ENCODE measurements around the gene CAPN11. TPM values are rescaled to one million over a fixed set of nuclear protein-coding genes. Genes with fewer than 3 reads are reported as not detected.
A peak's percentile ranks its signal among the peaks of the same experiment; 100 is the strongest.

Gene CAPN11
- total RNA-seq, result 0.27 TPM
- long read RNA-seq, result 0 reads

- no peak within 1 kb of the TSS for H3K27ac ChIP-seq
- H3K4me3 ChIP-seq, result no peak within 1 kb of the TSS
- peaks cover 8% of the 10 kb centered on the region for H3K36me3 ChIP-seq
- intact Hi-C loops (cut with DNase I), result no loop called here
- ATAC-seq (no peak), DNase-seq (no peak)
- H3K9me3 ChIP-seq, result no peaks in the 10 kb centered on the region
- H3K27me3 ChIP-seq (ENCODE audit: low read depth), result no peaks in the 10 kb centered on the region
- no peak for TF ChIP-seq CTCF (IDR thresholded peaks at IDR 0.05)
- no peaks in the 10 kb centered on the region for H3K4me1 ChIP-seq
These were observed at the start of gene CAPN11 for GRCh38 chr6:44158770-44159228. Gene CAPN11 (plus strand): TSS chr6:44158820. CDS start chr6:44158849, 29 bp downstream.

- DNase-seq, result no peak
- Histone ChIP-seq H3K9me3 (no peaks in the 10 kb centered on the region), H3K27ac (no peak overlapping the region), H3K36me3 (peaks cover 72% of the 10 kb centered on the region), H3K4me1 (peaks cover 48% of the 10 kb centered on the region), H3K27me3 (ENCODE audit: low read depth) (no peaks in the 10 kb centered on the region), H3K4me3 (no peak overlapping the region)
- ATAC-seq, result no peak
- intact Hi-C loops (cut with DNase I), result no loop called here
- TF ChIP-seq CTCF (IDR thresholded peaks at IDR 0.05), result no peak
These were observed 49.4 kb upstream of the CAPN11 start for GRCh38 chr6:44109212-44109611.

GRCh38 chr6:44110005-44110676 is 48.5 kb upstream of the CAPN11 start:
- Histone ChIP-seq H3K4me3 (no peak overlapping the region), H3K9me3 (no peaks in the 10 kb centered on the region), H3K36me3 (peaks cover 74% of the 10 kb centered on the region), H3K4me1 (peaks cover 44% of the 10 kb centered on the region), H3K27ac (no peak overlapping the region), H3K27me3 (ENCODE audit: low read depth) (no peaks in the 10 kb centered on the region)
- TF ChIP-seq CTCF (IDR thresholded peaks at IDR 0.05), result no peak
- DNase-seq (no peak), ATAC-seq (no peak)
- intact Hi-C loops (cut with DNase I), result no loop called here

- no peak for TF ChIP-seq CTCF (IDR thresholded peaks at IDR 0.05)
- intact Hi-C loops (cut with DNase I), result no loop called here
- ATAC-seq (no peak), DNase-seq (no peak)
- no peak overlapping the region for H3K4me3 ChIP-seq
- peaks cover 82% of the 10 kb centered on the region for H3K36me3 ChIP-seq
- H3K27me3 ChIP-seq (ENCODE audit: low read depth), result no peaks in the 10 kb centered on the region
- H3K4me1 ChIP-seq, result peaks cover 43% of the 10 kb centered on the region
- no peaks in the 10 kb centered on the region for H3K9me3 ChIP-seq
- no peak overlapping the region for H3K27ac ChIP-seq
These were observed 47.7 kb upstream of the CAPN11 start for GRCh38 chr6:44110966-44111365.

GRCh38 chr6:44111434-44112417 is 46.9 kb upstream of the CAPN11 start:
- H3K27me3 ChIP-seq (ENCODE audit: low read depth), result no peaks in the 10 kb centered on the region
- no peak overlapping the region for H3K4me3 ChIP-seq
- H3K36me3 ChIP-seq, result peaks cover 84% of the 10 kb centered on the region
- no peak for DNase-seq
- no peaks in the 10 kb centered on the region for H3K9me3 ChIP-seq
- no peak overlapping the region for H3K27ac ChIP-seq
- no peak for TF ChIP-seq CTCF (IDR thresholded peaks at IDR 0.05)
- intact Hi-C loops (cut with DNase I), result no loop called here
- peak in 1 of 2 donors; percentile 43 for ATAC-seq
- H3K4me1 ChIP-seq, result peaks cover 43% of the 10 kb centered on the region

Data from lower lobe of right lung (tissue), 2 donors.